SKM-1 (cell line): ENCODE data around the gene KPNA2.

Source experiments
- DNase-seq: peaks from one replicate; lab custom pipeline; 2025; ENCODE audit not compliant: unreplicated experiment; lab: John Stamatoyannopoulos, UW

KPNA2 gene

DNA sequence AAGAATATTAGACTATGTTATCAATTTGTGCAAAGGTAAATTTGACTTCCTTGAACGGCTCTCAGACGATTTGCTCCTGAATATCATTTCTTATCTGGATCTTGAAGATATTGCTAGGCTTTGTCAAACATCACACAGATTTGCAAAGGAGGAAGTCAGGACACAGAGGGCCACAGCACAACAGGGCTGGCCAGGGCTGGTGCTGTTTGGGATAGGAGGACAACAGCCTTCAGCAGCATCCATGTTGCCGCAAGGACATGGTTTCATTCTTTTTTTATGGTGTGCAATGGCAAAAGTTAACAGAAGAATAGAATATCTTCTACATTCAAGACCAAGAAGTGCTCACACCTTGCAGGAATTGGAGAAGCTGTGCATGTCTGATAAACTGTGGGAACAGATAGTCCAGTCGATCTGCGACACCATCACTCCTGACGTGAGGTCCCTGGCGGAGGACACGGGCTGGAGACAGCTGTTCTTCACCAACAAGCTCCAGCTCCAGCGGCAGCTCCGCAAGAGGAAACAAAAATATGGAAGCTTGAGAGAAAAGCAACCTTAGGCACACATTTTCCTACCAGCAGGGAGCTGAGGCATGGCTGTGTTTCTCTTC lies 59.8 kb downstream of the KPNA2 start:
- DNase-seq, result no peak

DNA sequence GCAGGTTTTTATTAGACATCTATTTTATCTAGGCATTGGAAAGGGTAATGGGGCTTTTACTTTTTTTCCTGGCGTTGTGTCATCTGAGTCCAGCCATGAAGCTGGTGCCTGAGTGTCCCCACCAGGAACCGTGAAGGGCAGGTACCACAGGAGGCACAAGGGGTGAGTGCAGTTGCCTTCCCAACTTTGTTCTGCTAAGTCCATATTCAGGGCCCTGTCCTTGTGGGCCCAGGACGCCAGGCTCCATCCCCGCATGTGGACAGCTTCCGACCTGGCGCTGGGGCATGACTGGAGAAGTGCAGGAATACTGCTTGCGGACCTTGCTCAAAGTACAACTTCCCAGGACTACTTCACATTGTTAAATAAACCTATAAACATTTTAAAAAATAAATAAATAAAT lies 60.6 kb downstream of the KPNA2 start:
- DNase-seq, result no peak
